Bronchial epithelial cell (primary cell): ENCODE data around the gene CLCA1. TPM values are rescaled to one million over a fixed set of nuclear protein-coding genes. Genes with fewer than 3 reads are reported as not detected.
A peak's percentile ranks its signal among the peaks of the same experiment; 100 is the strongest.

Experiments
- DNase-seq: peaks from one replicate; pipeline ENCODE4 v3.0.0-alpha.2; 2010; ENCODE audit warnings: low read depth
- FAIRE-seq: peaks from 2 replicates; lab custom pipeline; 2011; peaks lifted over from hg19 to GRCh38; lab: Jason Lieb, UNC
- H3K27me3 ChIP-seq: 2 replicates; pipeline ENCODE4 v1.5.1; 2011; ENCODE audit warnings: low read length; ENCODE audit not compliant: control insufficient read depth, insufficient read depth
- H3K36me3 ChIP-seq: 2 replicates; pipeline ENCODE4 v1.5.1; 2011; ENCODE audit warnings: low read length; ENCODE audit not compliant: control insufficient read depth, insufficient read depth
- H3K4me3 ChIP-seq: 2 replicates; pipeline ENCODE4 v1.5.1; 2011; ENCODE audit warnings: mild to moderate bottlenecking, low read depth, low read length, control low read depth
- total RNA-seq: library from RNA; depleted of rRNA; stranded (reverse); fragments of >200 nt; gene quantifications from 2 replicates; pipeline ENCODE4 v1.2.1, GENCODE V29; 2014
- TF ChIP-seq, protein P1 (sequence below): IDR thresholded peaks from 2 replicates; pipeline ENCODE4 v1.5.1; 2011; ENCODE audit warnings: mild to moderate bottlenecking, moderate library complexity, low read length, control low read depth, inconsistent platforms; ENCODE audit not compliant: insufficient read depth, severe bottlenecking

Gene CLCA1
- total RNA-seq, 1 donor from 2014 or later: not detected

DNA sequence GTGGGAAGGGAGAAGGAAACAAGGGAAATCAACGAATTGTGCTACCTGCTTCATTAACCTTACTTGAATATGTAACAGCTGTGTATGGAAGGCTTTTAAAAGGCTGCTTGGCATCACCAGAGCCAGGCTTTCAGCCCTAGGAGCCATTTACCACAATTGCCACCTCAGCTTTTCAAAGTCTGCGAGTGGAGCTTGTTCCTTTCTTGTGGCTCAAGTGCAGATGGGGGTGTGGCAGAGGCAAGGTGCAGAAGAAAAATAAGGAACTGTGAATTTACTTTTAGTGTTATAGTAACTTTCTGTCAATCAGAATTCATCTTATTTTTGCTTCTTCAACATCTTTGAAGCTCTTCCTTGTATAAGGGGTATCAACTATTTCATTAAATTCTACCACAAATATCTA, 27.1 kb upstream of the CLCA1 start:
- Histone ChIP-seq H3K36me3 (peaks cover 7% of the 10 kb centered on the region), H3K4me3 (no peak overlapping the region), H3K27me3 (no peaks in the 10 kb centered on the region)
- FAIRE-seq (no peak), DNase-seq (no peak)
- TF ChIP-seq, protein P1, sequence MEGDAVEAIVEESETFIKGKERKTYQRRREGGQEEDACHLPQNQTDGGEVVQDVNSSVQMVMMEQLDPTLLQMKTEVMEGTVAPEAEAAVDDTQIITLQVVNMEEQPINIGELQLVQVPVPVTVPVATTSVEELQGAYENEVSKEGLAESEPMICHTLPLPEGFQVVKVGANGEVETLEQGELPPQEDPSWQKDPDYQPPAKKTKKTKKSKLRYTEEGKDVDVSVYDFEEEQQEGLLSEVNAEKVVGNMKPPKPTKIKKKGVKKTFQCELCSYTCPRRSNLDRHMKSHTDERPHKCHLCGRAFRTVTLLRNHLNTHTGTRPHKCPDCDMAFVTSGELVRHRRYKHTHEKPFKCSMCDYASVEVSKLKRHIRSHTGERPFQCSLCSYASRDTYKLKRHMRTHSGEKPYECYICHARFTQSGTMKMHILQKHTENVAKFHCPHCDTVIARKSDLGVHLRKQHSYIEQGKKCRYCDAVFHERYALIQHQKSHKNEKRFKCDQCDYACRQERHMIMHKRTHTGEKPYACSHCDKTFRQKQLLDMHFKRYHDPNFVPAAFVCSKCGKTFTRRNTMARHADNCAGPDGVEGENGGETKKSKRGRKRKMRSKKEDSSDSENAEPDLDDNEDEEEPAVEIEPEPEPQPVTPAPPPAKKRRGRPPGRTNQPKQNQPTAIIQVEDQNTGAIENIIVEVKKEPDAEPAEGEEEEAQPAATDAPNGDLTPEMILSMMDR: no peak

DNA sequence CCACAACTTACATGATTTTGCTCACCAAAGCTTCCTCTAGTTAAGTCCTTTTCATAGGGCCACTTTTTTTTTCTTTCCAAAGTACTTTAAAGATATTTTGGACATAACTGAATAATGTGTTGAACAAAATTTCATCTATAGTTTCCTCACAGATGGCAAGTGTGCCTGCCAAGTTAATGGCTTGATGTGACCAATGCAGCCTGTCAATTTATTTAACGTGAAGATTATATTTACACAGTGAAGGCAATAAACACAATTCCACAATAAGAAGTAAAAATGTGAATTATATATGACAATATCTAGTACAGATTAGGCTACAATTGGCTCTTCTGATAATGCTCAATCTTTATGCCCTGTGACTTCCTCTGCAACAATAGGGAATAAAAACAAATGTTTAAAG, 26.7 kb upstream of the CLCA1 start:
- peaks cover 5% of the 10 kb centered on the region for H3K36me3 ChIP-seq
- no peak overlapping the region for H3K4me3 ChIP-seq
- FAIRE-seq (no peak), DNase-seq (no peak)
- H3K27me3 ChIP-seq: no peaks in the 10 kb centered on the region
- TF ChIP-seq, protein P1: no peak

DNA sequence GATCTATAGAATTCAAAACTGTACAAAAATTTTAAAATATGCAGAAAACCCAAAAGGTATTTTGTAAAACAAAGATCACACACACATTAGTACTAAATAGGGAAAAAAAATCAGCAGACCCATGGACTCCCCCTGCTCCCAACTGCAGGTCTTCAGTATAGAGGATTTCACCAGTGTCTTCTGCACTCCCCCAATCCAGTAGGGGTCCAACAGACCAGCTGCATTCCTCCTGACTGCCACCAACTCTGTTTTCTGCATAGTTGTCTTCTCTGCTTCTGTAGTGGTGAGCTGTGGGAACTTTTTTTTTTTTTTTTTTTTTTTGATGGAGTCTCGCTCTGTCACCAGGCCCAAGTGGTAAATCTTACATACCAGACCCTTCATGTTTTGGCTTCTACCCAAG, 22.8 kb upstream of the CLCA1 start:
- Histone ChIP-seq H3K4me3 (no peak overlapping the region), H3K27me3 (no peaks in the 10 kb centered on the region), H3K36me3 (peaks cover 12% of the 10 kb centered on the region)
- no peak for FAIRE-seq
- TF ChIP-seq, protein P1: no peak
- DNase-seq: no peak

DNA sequence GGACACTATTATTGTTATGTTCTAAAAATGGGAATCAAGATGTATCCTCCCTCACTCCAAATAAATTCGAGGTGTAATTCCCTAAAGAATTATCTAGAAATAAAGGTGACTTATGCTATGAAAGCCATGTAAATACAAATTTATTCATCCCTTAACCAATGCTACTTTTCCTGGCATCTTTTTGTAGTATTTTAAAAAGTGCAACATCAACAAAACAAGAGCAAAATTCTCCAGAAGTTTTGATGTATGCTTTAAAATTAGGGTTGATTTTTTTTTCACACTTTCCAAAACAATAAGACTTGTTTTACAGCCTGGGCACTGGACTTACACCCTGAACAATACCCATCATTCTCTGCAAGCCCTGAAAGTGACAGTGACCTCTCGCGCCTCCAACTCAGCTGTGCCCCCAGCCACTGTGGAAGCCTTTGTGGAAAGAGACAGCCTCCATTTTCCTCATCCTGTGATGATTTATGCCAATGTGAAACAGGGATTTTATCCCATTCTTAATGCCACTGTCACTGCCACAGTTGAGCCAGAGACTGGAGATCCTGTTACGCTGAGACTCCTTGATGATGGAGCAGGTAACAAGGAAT, 21.4 kb upstream of the CLCA1 start:
- no peak overlapping the region for H3K4me3 ChIP-seq
- DNase-seq (no peak), FAIRE-seq (no peak)
- H3K36me3 ChIP-seq: peaks cover 11% of the 10 kb centered on the region
- no peaks in the 10 kb centered on the region for H3K27me3 ChIP-seq
- TF ChIP-seq, protein P1: no peak

GRCh38 chr1:86448670-86449069, 20.1 kb upstream of the CLCA1 start:
- Histone ChIP-seq H3K4me3 (no peak overlapping the region), H3K36me3 (peaks cover 13% of the 10 kb centered on the region), H3K27me3 (no peaks in the 10 kb centered on the region)
- TF ChIP-seq, protein P1: no peak
- peak; percentile 60 for FAIRE-seq
- no peak for DNase-seq

DNA sequence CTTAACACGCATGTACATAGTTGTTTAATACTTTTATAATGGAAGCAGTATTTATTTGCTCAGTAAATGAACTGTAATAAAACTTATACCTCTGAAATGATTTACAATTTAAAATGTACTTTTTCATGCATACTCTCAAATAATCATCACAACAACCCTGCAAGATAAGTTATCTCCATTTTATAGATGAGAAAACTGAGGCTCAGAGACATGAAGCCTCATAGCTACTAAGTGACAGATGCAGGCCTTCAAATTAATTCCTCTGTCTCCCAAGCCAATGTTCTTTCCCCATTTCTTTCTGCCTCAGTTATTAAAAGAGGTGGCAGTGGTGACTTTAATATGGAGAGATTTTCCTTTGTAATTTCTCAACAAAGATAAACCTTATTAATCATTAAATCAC, 19.6 kb upstream of the CLCA1 start:
- DNase-seq (no peak), FAIRE-seq (no peak)
- H3K4me3 ChIP-seq: no peak overlapping the region
- no peaks in the 10 kb centered on the region for H3K27me3 ChIP-seq
- TF ChIP-seq, protein P1: no peak
- peaks cover 13% of the 10 kb centered on the region for H3K36me3 ChIP-seq
